SK-N-SH treated with all-trans-retinoic acid at 6 μM for 48 hours (cell line): ENCODE measurements around the gene LSAMP.

Experiments used
- ATAC-seq: fragments of 200-7000 bp; cut with Tn5 transposase; 3 replicates; pipeline ENCODE4 v1.9.1; 2020; ENCODE audit warnings: mild to moderate bottlenecking, moderate library complexity
- ARNTL ChIP-seq: fragments of 450-650 bp; formaldehyde crosslinking; IDR thresholded peaks from 2 replicates; pipeline ENCODE4 v1.5.0; 2020; ENCODE audit warnings: low read depth, mild to moderate bottlenecking, moderate library complexity, borderline replicate concordance
- BACH2 ChIP-seq: fragments of 250-450 bp; sonication (Bioruptor Pico); IDR thresholded peaks from 2 replicates; pipeline ENCODE4 v1.9.0; 2021; ENCODE audit warnings: mild to moderate bottlenecking, borderline replicate concordance
- CSDC2 ChIP-seq: fragments of 250-450 bp; sonication (Bioruptor Pico); IDR thresholded peaks from 2 replicates; pipeline ENCODE4 v1.5.0; 2020; ENCODE audit warnings: mild to moderate bottlenecking, moderate library complexity
- ESRRG ChIP-seq: fragments of 250-450 bp; sonication (Bioruptor Pico); IDR thresholded peaks from 2 replicates; pipeline ENCODE4 v1.6.1; 2021; ENCODE audit warnings: mild to moderate bottlenecking
- GLIS3 ChIP-seq: fragments of 250-450 bp; sonication (Bioruptor Pico); IDR thresholded peaks from 2 replicates; pipeline ENCODE4 v1.5.0; 2020; ENCODE audit warnings: mild to moderate bottlenecking, moderate library complexity
- ISL1 ChIP-seq: fragments of 250-450 bp; sonication (Bioruptor Pico); IDR thresholded peaks from 2 replicates; pipeline ENCODE4 v2.1.2; 2022; ENCODE audit warnings: mild to moderate bottlenecking, moderate library complexity
- OSR1 ChIP-seq: fragments of 250-450 bp; sonication (Bioruptor Pico); IDR thresholded peaks from 2 replicates; pipeline ENCODE4 v1.8.0; 2022; ENCODE audit warnings: moderate library complexity, mild to moderate bottlenecking, inconsistent platforms
- PATZ1 ChIP-seq: fragments of 250-450 bp; sonication (Bioruptor Pico); IDR thresholded peaks from 2 replicates; pipeline ENCODE4 v1.8.0; 2020; ENCODE audit warnings: mild to moderate bottlenecking, moderate library complexity, borderline replicate concordance
- RARB ChIP-seq: fragments of 250-450 bp; sonication (Bioruptor Pico); IDR thresholded peaks from 2 replicates; pipeline ENCODE4 v1.8.0; 2021; ENCODE audit warnings: mild to moderate bottlenecking, moderate library complexity
- SNAI2 ChIP-seq: fragments of 250-450 bp; sonication (Bioruptor Pico); IDR thresholded peaks from 2 replicates; pipeline ENCODE4 v1.5.0; 2020; ENCODE audit warnings: mild to moderate bottlenecking, moderate library complexity
- TCF4 ChIP-seq: fragments of 250-450 bp; sonication (Bioruptor Pico); IDR thresholded peaks from 2 replicates; pipeline ENCODE4 v1.8.0; 2021; ENCODE audit warnings: mild to moderate bottlenecking, moderate library complexity, borderline replicate concordance
- TOX ChIP-seq: fragments of 250-450 bp; sonication (Bioruptor Pico); IDR thresholded peaks from 2 replicates; pipeline ENCODE4 v1.8.0; 2021; ENCODE audit warnings: mild to moderate bottlenecking, moderate library complexity, borderline replicate concordance
- ZC3H10 ChIP-seq: fragments of 250-450 bp; sonication (Bioruptor Pico); IDR thresholded peaks from 2 replicates; pipeline ENCODE4 v1.5.1; 2021; ENCODE audit warnings: mild to moderate bottlenecking, moderate library complexity
- ZFP30 ChIP-seq: fragments of 450-650 bp; formaldehyde crosslinking; IDR thresholded peaks from 2 replicates; pipeline ENCODE4 v1.5.0; 2022; ENCODE audit warnings: mild to moderate bottlenecking, moderate library complexity
- ZNF565 ChIP-seq: fragments of 450-650 bp; formaldehyde crosslinking; conservative IDR thresholded peaks from 2 replicates; pipeline ENCODE4 v1.5.0; 2020; ENCODE audit warnings: low read depth, mild to moderate bottlenecking, moderate library complexity
- ZNF70 ChIP-seq: fragments of 450-650 bp; formaldehyde crosslinking; IDR thresholded peaks from 2 replicates; pipeline ENCODE4 v1.5.0; 2020; ENCODE audit warnings: mild to moderate bottlenecking, moderate library complexity
- ZNF8 ChIP-seq: fragments of 450-650 bp; formaldehyde crosslinking; IDR thresholded peaks from 2 replicates; pipeline ENCODE4 v1.5.0; 2020; ENCODE audit warnings: mild to moderate bottlenecking, moderate library complexity
- TF ChIP-seq, protein P1 (sequence below): fragments of 250-450 bp; sonication (Bioruptor Pico); IDR thresholded peaks from 2 replicates; pipeline ENCODE4 v1.5.0; 2020; ENCODE audit warnings: mild to moderate bottlenecking, moderate library complexity

LSAMP gene

GRCh38 chr3:116064646-116065045 is 380.6 kb downstream of the LSAMP start:
- no peak for ATAC-seq
- TF ChIP-seq CSDC2 (CRISPR knock-in tag) (no peak), ESRRG (no peak)
- TF ChIP-seq, protein P1, sequence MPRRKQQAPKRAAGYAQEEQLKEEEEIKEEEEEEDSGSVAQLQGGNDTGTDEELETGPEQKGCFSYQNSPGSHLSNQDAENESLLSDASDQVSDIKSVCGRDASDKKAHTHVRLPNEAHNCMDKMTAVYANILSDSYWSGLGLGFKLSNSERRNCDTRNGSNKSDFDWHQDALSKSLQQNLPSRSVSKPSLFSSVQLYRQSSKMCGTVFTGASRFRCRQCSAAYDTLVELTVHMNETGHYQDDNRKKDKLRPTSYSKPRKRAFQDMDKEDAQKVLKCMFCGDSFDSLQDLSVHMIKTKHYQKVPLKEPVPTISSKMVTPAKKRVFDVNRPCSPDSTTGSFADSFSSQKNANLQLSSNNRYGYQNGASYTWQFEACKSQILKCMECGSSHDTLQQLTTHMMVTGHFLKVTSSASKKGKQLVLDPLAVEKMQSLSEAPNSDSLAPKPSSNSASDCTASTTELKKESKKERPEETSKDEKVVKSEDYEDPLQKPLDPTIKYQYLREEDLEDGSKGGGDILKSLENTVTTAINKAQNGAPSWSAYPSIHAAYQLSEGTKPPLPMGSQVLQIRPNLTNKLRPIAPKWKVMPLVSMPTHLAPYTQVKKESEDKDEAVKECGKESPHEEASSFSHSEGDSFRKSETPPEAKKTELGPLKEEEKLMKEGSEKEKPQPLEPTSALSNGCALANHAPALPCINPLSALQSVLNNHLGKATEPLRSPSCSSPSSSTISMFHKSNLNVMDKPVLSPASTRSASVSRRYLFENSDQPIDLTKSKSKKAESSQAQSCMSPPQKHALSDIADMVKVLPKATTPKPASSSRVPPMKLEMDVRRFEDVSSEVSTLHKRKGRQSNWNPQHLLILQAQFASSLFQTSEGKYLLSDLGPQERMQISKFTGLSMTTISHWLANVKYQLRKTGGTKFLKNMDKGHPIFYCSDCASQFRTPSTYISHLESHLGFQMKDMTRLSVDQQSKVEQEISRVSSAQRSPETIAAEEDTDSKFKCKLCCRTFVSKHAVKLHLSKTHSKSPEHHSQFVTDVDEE: no peak

GRCh38 chr3:116059421-116060096 is 385.7 kb downstream of the LSAMP start:
- no peak for TF ChIP-seq ZNF70 (CRISPR knock-in tag)
- 0 out of 2 replicates have a peak, but pooled peaks have one; percentile 40 for TF ChIP-seq ISL1 (CRISPR knock-in tag)
- ATAC-seq: peak; percentile 98

DNA sequence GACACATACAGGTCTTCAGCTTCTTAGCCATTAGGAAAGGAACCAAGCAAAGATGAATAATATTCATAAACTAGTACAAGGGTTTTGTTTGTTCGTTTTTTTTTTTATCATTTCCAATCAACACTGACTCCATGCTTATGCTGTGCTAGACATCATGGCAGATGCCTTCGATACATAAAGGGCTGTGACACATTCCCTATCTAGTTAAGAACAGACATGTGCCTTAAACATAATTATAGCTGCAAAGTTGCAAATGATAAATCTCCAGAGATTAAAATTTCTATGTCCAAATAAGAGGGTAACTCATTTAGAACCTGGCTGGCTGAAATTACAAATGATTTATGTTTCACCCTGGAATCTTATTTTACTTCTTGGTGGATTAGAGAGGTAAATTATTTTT is 386.4 kb downstream of the LSAMP start:
- ATAC-seq: no peak
- TF ChIP-seq SNAI2: no peak
- no peak for TF ChIP-seq TCF4 (CRISPR knock-in tag)
- TF ChIP-seq ISL1 (CRISPR knock-in tag): no peak
- TF ChIP-seq ESRRG: no peak
- no peak for TF ChIP-seq RARB
- TF ChIP-seq BACH2 (CRISPR knock-in tag): no peak
- no peak for TF ChIP-seq PATZ1 (CRISPR knock-in tag)
- TF ChIP-seq ZNF565 (CRISPR knock-in tag): no peak

- no peak for ATAC-seq
- TF ChIP-seq ZNF70 (CRISPR knock-in tag) (no peak), GLIS3 (CRISPR knock-in tag) (no peak), TOX (CRISPR knock-in tag) (no peak), OSR1 (CRISPR knock-in tag) (no peak), BACH2 (CRISPR knock-in tag) (no peak), ISL1 (CRISPR knock-in tag) (peak; percentile 75), RARB (no peak), SNAI2 (no peak)
These were observed 387.8 kb downstream of the LSAMP start for GRCh38 chr3:116057400-116058006.

GRCh38 chr3:116056280-116056679 is 389.0 kb downstream of the LSAMP start:
- TF ChIP-seq TCF4 (CRISPR knock-in tag) (no peak), ZC3H10 (CRISPR knock-in tag) (no peak), ZNF8 (CRISPR knock-in tag) (no peak), OSR1 (CRISPR knock-in tag) (no peak), CSDC2 (CRISPR knock-in tag) (no peak), ZFP30 (CRISPR knock-in tag) (no peak), SNAI2 (no peak), GLIS3 (CRISPR knock-in tag) (no peak), ARNTL (CRISPR knock-in tag) (no peak), ESRRG (no peak), ZNF70 (CRISPR knock-in tag) (no peak), PATZ1 (CRISPR knock-in tag) (no peak), RARB (no peak)

More at GRCh38 chr3:116056280-116056679, 389.0 kb downstream of the LSAMP start:
- no peak for ATAC-seq
